ENCODE measurements around the gene TMEM170A. TPM values are rescaled to one million over a fixed set of nuclear protein-coding genes. Genes with fewer than 3 reads are reported as not detected.
"Not testable (repeated sequence)": the region's sequence is repeated elsewhere in the genome, so short reads cannot be mapped to it uniquely, and the experiment has no call there.

TMEM170A gene
- total RNA-seq, 2 donors from 2014 or later = 72.7 to 74.8 TPM

DNA sequence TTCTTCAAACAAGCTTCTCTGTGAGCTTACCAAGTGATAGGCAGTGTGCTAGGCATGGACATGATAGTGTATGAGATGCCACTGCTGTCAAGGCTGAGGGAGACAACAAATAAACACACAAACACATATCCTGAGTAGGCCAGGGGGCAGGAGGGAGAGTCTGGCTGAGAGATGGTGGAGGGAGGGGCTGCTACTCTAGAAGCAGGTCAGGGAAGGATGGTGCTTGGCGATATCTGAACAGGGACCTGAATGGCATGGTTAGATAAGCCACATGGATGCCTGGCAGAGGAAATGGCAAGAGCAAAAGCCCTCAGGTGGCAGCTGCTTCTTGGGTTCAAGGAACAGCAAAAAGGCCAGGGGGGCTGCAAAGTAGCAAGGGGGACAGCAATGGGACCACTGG, 39.3 kb upstream of the TMEM170A start:
- Mint-ChIP-seq H3K27ac (no peak overlapping the region), H3K9me3 (no peaks in the 10 kb centered on the region), H3K4me3 (no peak overlapping the region), H3K27me3 (ENCODE audit: insufficient read depth) (peaks cover 49% of the 10 kb centered on the region), H3K4me1 (peaks cover 15% of the 10 kb centered on the region), H3K36me3 (ENCODE audit: low read depth) (no peaks in the 10 kb centered on the region)
- no peaks in the 10 kb centered on the region for H3K4me1 ChIP-seq (ENCODE audit: control insufficient read depth, insufficient read depth, low read length)
- H3K9me3 ChIP-seq (ENCODE audit: control insufficient read depth, low read length) = no peaks in the 10 kb centered on the region
- H3K27me3 ChIP-seq (ENCODE audit: control insufficient read depth, insufficient read depth, low read length, poor library complexity, severe bottlenecking) = peaks cover 32% of the 10 kb centered on the region
- no peak for DNase-seq
- no peaks in the 10 kb centered on the region for H3K36me3 ChIP-seq (ENCODE audit: control insufficient read depth, insufficient read depth, low read length)
- WGBS, 2 experiments (ENCODE audit: insufficient coverage in 1 of 2, insufficient read length in 1 of 2) = 78 to 91% methylated on average over 1 of the region's 1 CpG
- TF ChIP-seq, protein P1, sequence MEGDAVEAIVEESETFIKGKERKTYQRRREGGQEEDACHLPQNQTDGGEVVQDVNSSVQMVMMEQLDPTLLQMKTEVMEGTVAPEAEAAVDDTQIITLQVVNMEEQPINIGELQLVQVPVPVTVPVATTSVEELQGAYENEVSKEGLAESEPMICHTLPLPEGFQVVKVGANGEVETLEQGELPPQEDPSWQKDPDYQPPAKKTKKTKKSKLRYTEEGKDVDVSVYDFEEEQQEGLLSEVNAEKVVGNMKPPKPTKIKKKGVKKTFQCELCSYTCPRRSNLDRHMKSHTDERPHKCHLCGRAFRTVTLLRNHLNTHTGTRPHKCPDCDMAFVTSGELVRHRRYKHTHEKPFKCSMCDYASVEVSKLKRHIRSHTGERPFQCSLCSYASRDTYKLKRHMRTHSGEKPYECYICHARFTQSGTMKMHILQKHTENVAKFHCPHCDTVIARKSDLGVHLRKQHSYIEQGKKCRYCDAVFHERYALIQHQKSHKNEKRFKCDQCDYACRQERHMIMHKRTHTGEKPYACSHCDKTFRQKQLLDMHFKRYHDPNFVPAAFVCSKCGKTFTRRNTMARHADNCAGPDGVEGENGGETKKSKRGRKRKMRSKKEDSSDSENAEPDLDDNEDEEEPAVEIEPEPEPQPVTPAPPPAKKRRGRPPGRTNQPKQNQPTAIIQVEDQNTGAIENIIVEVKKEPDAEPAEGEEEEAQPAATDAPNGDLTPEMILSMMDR (conservative IDR thresholded peaks at IDR 0.05) = no peak
- H3K9ac ChIP-seq (ENCODE audit: extremely low read depth, low read length, poor library complexity, severe bottlenecking) = no peak overlapping the region
- no peak overlapping the region for H3K27ac ChIP-seq (ENCODE audit: low read depth, low read length)
- H3K4me3 ChIP-seq (ENCODE audit: low read length) = no peak overlapping the region

GRCh38 chr16:75502916-75503605, 38.6 kb upstream of the TMEM170A start:
- Mint-ChIP-seq H3K36me3 (ENCODE audit: low read depth) (no peaks in the 10 kb centered on the region), H3K4me1 (peaks cover 7% of the 10 kb centered on the region), H3K27ac (no peak overlapping the region), H3K27me3 (ENCODE audit: insufficient read depth) (peaks cover 45% of the 10 kb centered on the region), H3K4me3 (no peak overlapping the region), H3K9me3 (no peaks in the 10 kb centered on the region)
- TF ChIP-seq, protein P1 (conservative IDR thresholded peaks at IDR 0.05) = no peak
- 91 to 93% methylated on average over 2 to 3 of the region's 4 CpGs for WGBS, 2 experiments (ENCODE audit: insufficient coverage in 1 of 2, insufficient read length in 1 of 2)
- H3K36me3 ChIP-seq (ENCODE audit: control insufficient read depth, insufficient read depth, low read length) = no peaks in the 10 kb centered on the region
- no peak overlapping the region for H3K9ac ChIP-seq (ENCODE audit: extremely low read depth, low read length, poor library complexity, severe bottlenecking)
- H3K4me3 ChIP-seq (ENCODE audit: low read length) = no peak overlapping the region
- no peaks in the 10 kb centered on the region for H3K9me3 ChIP-seq (ENCODE audit: control insufficient read depth, low read length)
- H3K27ac ChIP-seq (ENCODE audit: low read depth, low read length) = no peak overlapping the region
- peaks cover 32% of the 10 kb centered on the region for H3K27me3 ChIP-seq (ENCODE audit: control insufficient read depth, insufficient read depth, low read length, poor library complexity, severe bottlenecking)
- DNase-seq = no peak
- no peaks in the 10 kb centered on the region for H3K4me1 ChIP-seq (ENCODE audit: control insufficient read depth, insufficient read depth, low read length)

DNA sequence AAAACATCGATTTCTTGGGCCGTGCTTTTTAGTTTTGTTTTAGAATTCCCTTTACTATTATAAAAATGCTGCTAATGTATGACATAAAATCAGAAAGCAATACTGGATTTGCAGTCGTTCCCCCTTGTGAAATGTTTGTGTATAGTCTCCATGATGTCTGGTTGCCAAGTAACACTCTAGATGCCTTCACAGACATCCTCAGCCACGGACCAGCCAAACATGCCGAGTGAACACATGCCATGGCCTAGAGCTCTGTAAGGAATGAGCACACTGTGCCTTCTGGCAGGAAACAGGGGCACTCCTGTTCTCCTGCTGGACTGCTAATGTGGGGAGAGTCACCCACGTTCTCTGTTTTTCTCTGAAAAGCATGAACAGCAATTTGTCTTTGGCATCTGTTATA, 37.3 kb upstream of the TMEM170A start:
- H3K27me3 Mint-ChIP-seq (ENCODE audit: insufficient read depth) = peaks cover 36% of the 10 kb centered on the region
- H3K4me1 Mint-ChIP-seq; H3K9me3 ChIP-seq (ENCODE audit: control insufficient read depth, low read length); DNase-seq; H3K4me3 Mint-ChIP-seq; H3K36me3 ChIP-seq (ENCODE audit: control insufficient read depth, insufficient read depth, low read length); H3K9ac ChIP-seq (ENCODE audit: extremely low read depth, low read length, poor library complexity, severe bottlenecking); H3K27ac Mint-ChIP-seq; H3K36me3 Mint-ChIP-seq (ENCODE audit: low read depth); H3K4me1 ChIP-seq (ENCODE audit: control insufficient read depth, insufficient read depth, low read length); H3K27ac ChIP-seq (ENCODE audit: low read depth, low read length); H3K9me3 Mint-ChIP-seq; H3K4me3 ChIP-seq (ENCODE audit: low read length): not testable (repeated sequence)
- H3K27me3 ChIP-seq (ENCODE audit: control insufficient read depth, insufficient read depth, low read length, poor library complexity, severe bottlenecking) = peaks cover 24% of the 10 kb centered on the region
- 91% methylated on average over 6 of the region's 6 CpGs; no CpG with 5 or more reads in 1 of the 2 experiments for WGBS, 2 experiments (ENCODE audit: insufficient coverage in 1 of 2, insufficient read length in 1 of 2)

DNA sequence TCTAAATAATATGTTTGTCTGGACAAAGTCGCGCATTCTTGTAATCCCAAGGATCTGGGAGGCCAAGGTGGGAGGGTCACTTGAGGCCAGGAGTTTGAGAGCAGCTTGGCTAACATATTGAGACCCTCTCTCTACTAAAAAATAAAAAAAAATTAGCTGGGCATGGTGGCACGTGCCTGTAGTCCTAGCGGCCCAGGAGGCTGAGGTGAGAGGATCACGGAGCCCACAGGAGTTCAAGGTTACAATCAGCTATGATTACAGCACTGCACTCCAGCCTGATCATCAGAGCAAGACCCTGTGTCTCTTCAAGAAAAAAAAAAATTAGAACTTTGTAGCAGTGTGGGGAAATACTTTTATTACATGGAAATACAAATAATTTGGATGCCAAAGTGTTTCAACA, 36.9 kb upstream of the TMEM170A start:
- H3K27me3 Mint-ChIP-seq (ENCODE audit: insufficient read depth) = peaks cover 34% of the 10 kb centered on the region
- Histone ChIP-seq H3K4me1 (ENCODE audit: control insufficient read depth, insufficient read depth, low read length) (no peaks in the 10 kb centered on the region), H3K9ac (ENCODE audit: extremely low read depth, low read length, poor library complexity, severe bottlenecking) (no peak overlapping the region), H3K27me3 (ENCODE audit: control insufficient read depth, insufficient read depth, low read length, poor library complexity, severe bottlenecking) (peaks cover 20% of the 10 kb centered on the region), H3K36me3 (ENCODE audit: control insufficient read depth, insufficient read depth, low read length) (no peaks in the 10 kb centered on the region), H3K27ac (ENCODE audit: low read depth, low read length) (no peak overlapping the region), H3K4me3 (ENCODE audit: low read length) (no peak overlapping the region), H3K9me3 (ENCODE audit: control insufficient read depth, low read length) (no peaks in the 10 kb centered on the region)
- no peaks in the 10 kb centered on the region for H3K9me3 Mint-ChIP-seq
- H3K27ac Mint-ChIP-seq = no peak overlapping the region
- TF ChIP-seq, protein P1 (conservative IDR thresholded peaks at IDR 0.05) = no peak
- H3K4me1 Mint-ChIP-seq = no peaks in the 10 kb centered on the region
- 95 to 98% methylated on average over 5 of the region's 5 CpGs for WGBS, 2 experiments (ENCODE audit: insufficient coverage in 1 of 2, insufficient read length in 1 of 2)
- DNase-seq = no peak
- no peaks in the 10 kb centered on the region for H3K36me3 Mint-ChIP-seq (ENCODE audit: low read depth)
- no peak overlapping the region for H3K4me3 Mint-ChIP-seq

DNA sequence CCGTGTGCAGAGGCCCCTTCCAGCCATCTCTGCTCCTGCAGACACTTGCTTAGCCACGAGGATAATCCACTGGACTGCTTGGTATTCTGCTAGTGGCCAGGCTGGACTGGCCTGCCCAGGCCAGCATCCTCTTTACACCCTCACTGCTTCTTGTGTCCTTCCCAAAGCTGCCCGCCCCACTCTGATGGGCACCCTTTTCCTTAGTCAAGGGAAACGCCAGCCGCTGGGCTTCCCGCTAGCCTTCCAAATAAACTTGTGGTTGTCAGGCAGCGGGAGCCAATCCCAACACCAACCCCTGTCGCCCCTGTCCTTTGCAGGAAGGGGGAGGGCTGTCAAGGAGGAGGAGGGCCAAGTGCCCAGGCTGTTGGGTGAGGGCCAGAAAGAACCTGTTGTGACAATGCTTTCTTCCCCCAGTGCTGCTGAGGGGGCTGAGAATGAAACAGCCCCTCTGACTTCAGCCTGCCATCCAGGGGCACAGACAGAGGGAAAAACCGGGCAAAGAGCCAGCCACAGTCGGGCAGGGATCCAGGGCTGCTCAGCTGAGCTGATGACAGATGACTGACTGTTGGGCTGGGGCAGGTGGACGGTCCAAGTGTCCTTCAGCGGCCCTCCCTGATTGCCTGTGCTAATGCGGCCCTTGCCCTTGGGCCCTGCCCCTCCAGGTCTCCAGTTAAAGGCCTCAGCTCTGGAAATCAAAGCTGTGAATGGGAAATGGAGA, 34.3 kb upstream of the TMEM170A start:
- not testable (repeated sequence) for H3K9me3 Mint-ChIP-seq; H3K9me3 ChIP-seq (ENCODE audit: control insufficient read depth, low read length); DNase-seq; H3K4me3 ChIP-seq (ENCODE audit: low read length); H3K4me3 Mint-ChIP-seq; H3K27ac Mint-ChIP-seq; H3K9ac ChIP-seq (ENCODE audit: extremely low read depth, low read length, poor library complexity, severe bottlenecking); H3K4me1 ChIP-seq (ENCODE audit: control insufficient read depth, insufficient read depth, low read length); H3K4me1 Mint-ChIP-seq; H3K36me3 ChIP-seq (ENCODE audit: control insufficient read depth, insufficient read depth, low read length); H3K36me3 Mint-ChIP-seq (ENCODE audit: low read depth); H3K27ac ChIP-seq (ENCODE audit: low read depth, low read length)
- WGBS, 2 experiments (ENCODE audit: insufficient coverage in 1 of 2, insufficient read length in 1 of 2) = 84 to 100% methylated on average over 1 to 6 of the region's 13 CpGs
- H3K27me3 Mint-ChIP-seq (ENCODE audit: insufficient read depth) = peaks cover 24% of the 10 kb centered on the region
- H3K27me3 ChIP-seq (ENCODE audit: control insufficient read depth, insufficient read depth, low read length, poor library complexity, severe bottlenecking) = peaks cover 15% of the 10 kb centered on the region

Data from endodermal cell (in vitro differentiated cells).